K562 (cell line): ENCODE measurements around the gene DNASE2. TPM values are rescaled to one million over a fixed set of nuclear protein-coding genes. Genes with fewer than 3 reads are reported as not detected.
A peak's percentile ranks its signal among the peaks of the same experiment; 100 is the strongest.

Source experiments
- ATAC-seq: fragments of 200-7000 bp; cut with Tn5 transposase; 3 replicates; pipeline ENCODE4 v1.9.1; 2020; ENCODE audit warnings: moderate library complexity
- BruUV-seq: library from RNA; stranded (reverse); fragments of 400-500 nt; replicated peaks from 2 replicates; lab custom pipeline; 2021; lab: Mats Ljungman, UMichigan
- CTCF ChIA-PET: fragments of 300-600 bp; formaldehyde crosslinking; extraction: SDS; loops from one replicate; lab custom pipeline; 2021; ENCODE audit warnings: low intra/inter-chr PET ratio; lab: Yijun Ruan, JAX
- POLR2A ChIA-PET: fragments of 300-600, 350-650 bp; sonication (Branson Sonifier 250); formaldehyde crosslinking; extraction: SDS; loops from one replicate; lab custom pipeline; 2021; ENCODE audit warnings: antibody characterized with exemption, inconsistent platforms; lab: Yijun Ruan, JAX
- DNase-seq, 4 experiments: peaks; one replicate each; pipeline versions ENCODE4 v3.0.0 to v3.0.0-alpha.2; 2011 to 2018; ENCODE audit warnings: low spot score in 3 of 4, mixed read lengths in 3 of 4; ENCODE audit errors: extremely low read depth in 1 of 4
- FAIRE-seq: peaks from 2 replicates; lab custom pipeline; 2011; peaks lifted over from hg19 to GRCh38; lab: Jason Lieb, UNC
- H2AFZ ChIP-seq: 2 replicates; pipeline ENCODE4 v1.6.0; 2011; ENCODE audit warnings: low read depth, low read length, control low read depth, inconsistent platforms
- H3K27ac ChIP-seq: fragments of 200-600 bp; 3 replicates; pipeline ENCODE4 v1.8.0; 2011; ENCODE audit warnings: low read depth, mild to moderate bottlenecking, control low read depth, inconsistent platforms, low read length, moderate library complexity, mixed read lengths; ENCODE audit errors: extremely low read depth
- H3K27me3 ChIP-seq, 2 experiments: fragments of 300-600 bp in 1 of 2; 2 replicates in 1 of 2; 3 replicates in 1 of 2; pipeline versions ENCODE4 v1.6.0 to v1.8.0; 2011; ENCODE audit warnings: inconsistent platforms in 2 of 2, low read length in 2 of 2, mild to moderate bottlenecking in 1 of 2, mixed read lengths in 1 of 2, moderate library complexity in 1 of 2; ENCODE audit not compliant: control insufficient read depth in 2 of 2, insufficient read depth in 2 of 2
- H3K36me3 ChIP-seq: fragments of 300-600 bp; 3 replicates; pipeline ENCODE4 v1.8.0; 2011; ENCODE audit warnings: mild to moderate bottlenecking, low read length, inconsistent platforms; ENCODE audit not compliant: control insufficient read depth, insufficient read depth
- H3K4me1 ChIP-seq, 2 experiments: fragments of 200-600 bp in 1 of 2; replicated peaks in 1 of 2; 2 replicates in 1 of 2; 3 replicates in 1 of 2; pipeline versions ENCODE4 v1.5.1 to v1.8.0; 2011; ENCODE audit warnings: inconsistent platforms in 2 of 2, low read length in 2 of 2, mild to moderate bottlenecking in 1 of 2, mixed read lengths in 1 of 2, moderate library complexity in 1 of 2; ENCODE audit not compliant: control insufficient read depth in 2 of 2, insufficient read depth in 2 of 2
- H3K4me2 ChIP-seq: 2 replicates; pipeline ENCODE4 v1.6.1; 2011; ENCODE audit warnings: low read length, control low read depth, inconsistent platforms, mixed read lengths; ENCODE audit not compliant: insufficient read depth
- H3K4me3 ChIP-seq: fragments of 200-600 bp; sonication (generic), shearing (Covaris generic); 2 replicates; pipeline ENCODE4 v1.5.1; 2016; ENCODE audit warnings: control low read depth, inconsistent platforms
- H3K79me2 ChIP-seq: fragments of 200-600 bp; 3 replicates; pipeline ENCODE4 v1.8.0; 2011; ENCODE audit warnings: low read length, inconsistent platforms; ENCODE audit not compliant: control insufficient read depth, insufficient read depth
- H3K9ac ChIP-seq, 2 experiments: 2 replicates each; pipeline versions ENCODE4 v1.6.0 to v1.6.1; 2011; ENCODE audit warnings: low read depth in 2 of 2, low read length in 2 of 2, control low read depth in 1 of 2, inconsistent platforms in 1 of 2, mild to moderate bottlenecking in 1 of 2, mixed read lengths in 1 of 2; ENCODE audit not compliant: insufficient read depth in 1 of 2
- H3K9me1 ChIP-seq: one replicate; pipeline ENCODE4 v1.6.0; 2011; ENCODE audit warnings: inconsistent platforms, mild to moderate bottlenecking, low read length, moderate library complexity; ENCODE audit not compliant: control insufficient read depth, insufficient read depth
- H3K9me3 ChIP-seq: replicated peaks from 2 replicates; pipeline ENCODE4 v1.5.1; 2011; ENCODE audit warnings: low read depth, low read length, inconsistent platforms; ENCODE audit not compliant: control insufficient read depth, insufficient read depth
- H4K20me1 ChIP-seq: replicated peaks from 2 replicates; pipeline ENCODE4 v1.6.1; 2011; ENCODE audit warnings: low read length, inconsistent platforms, mixed read lengths; ENCODE audit not compliant: control insufficient read depth, insufficient read depth
- ID3 ChIP-seq, 2 experiments: fragments of 250-450 bp in 1 of 2; fragments of 450-650 bp in 1 of 2; sonication (Bioruptor Pico) in 1 of 2; IDR thresholded peaks; 2 replicates each; pipeline versions ENCODE4 v1.6.1 to v1.8.0; 2016 to 2021; ENCODE audit warnings: mild to moderate bottlenecking in 2 of 2, moderate library complexity in 2 of 2, missing compliant biosample characterization in 1 of 2, missing genetic modification characterization in 1 of 2
- RBFOX2 ChIP-seq: fragments of 200-400 bp; formaldehyde crosslinking; IDR thresholded peaks from 2 replicates; pipeline ENCODE4 v1.6.1; 2017; ENCODE audit warnings: low read depth, mild to moderate bottlenecking, low read length, moderate library complexity
- TGIF2 ChIP-seq: sonication (generic); formaldehyde crosslinking; IDR thresholded peaks from 2 replicates; pipeline ENCODE4 v1.8.1; 2022; ENCODE audit warnings: mild to moderate bottlenecking, missing genetic modification reagents, moderate library complexity
- ZBTB33 ChIP-seq: sonication (generic); formaldehyde crosslinking; IDR thresholded peaks from 2 replicates; pipeline ENCODE4 v1.8.1; 2023; ENCODE audit warnings: mild to moderate bottlenecking, missing genetic modification reagents
- whole genome bisulfite sequencing: fragments of 100-300 bp; shearing (Covaris generic); methylation state at CpG from one replicate; pipeline ENCODE4 v1.1.6; 2016; ENCODE audit warnings: low coverage, mixed read lengths; ENCODE audit not compliant: insufficient coverage; ENCODE audit errors: missing lambda C conversion rate; 5-methylcytosine and 5-hydroxymethylcytosine counted together
- in situ Hi-C: fragments of 300-500 bp; cut with MboI; formaldehyde crosslinking; loops from 4 replicates; pipeline ENCODE4 v1.15.0; 2018; ENCODE audit warnings: inconsistent platforms, mixed read lengths
- intact Hi-C: fragments of 100-400 bp; cut with micrococcal nuclease; formaldehyde crosslinking; loops from 2 replicates; pipeline ENCODE4 v1.14.2; 2022
- polyA plus RNA-seq, 8 experiments: library from polyadenylated mRNA; depleted of rRNA in 4 of 8; stranded (reverse) in 5 of 8; unstranded in 3 of 8; fragments of >200 nt; fragmentation: Nextera tagmentation in 2 of 8; fragmentation: Illumina TruSeq in 1 of 8; extraction: Ambion mirVana in 2 of 8; extraction: Trizol in 1 of 8; gene quantifications; 2 replicates each; pipeline versions ENCODE4 v1.2.1 to v1.2.3, GENCODE V29; 2011 to 2014; ENCODE audit warnings: inconsistent platforms in 1 of 8, missing spikeins in 1 of 8
- total RNA-seq, 7 experiments: library from RNA; depleted of rRNA in 6 of 7; stranded (reverse); fragments of >200 nt in 6 of 7; fragmentation: Illumina TruSeq in 2 of 7; extraction: Trizol in 2 of 7; gene quantifications; 2 replicates each; pipeline versions ENCODE4 v1.2.1 to v1.2.3, GENCODE V29; 2011 to 2021; ENCODE audit warnings: low replicate concordance in 1 of 7

The DNASE2 gene
- total and polyA plus RNA-seq, 9 of the 15 experiments (the other 6 are each of a cell fraction or from before 2014, with no cell fraction given), result 4.4 to 27.0 (median 20.2) TPM

GRCh38 chr19:12924621-12925310, 43.5 kb upstream of the DNASE2 start:
- no peaks in the 10 kb centered on the region for H4K20me1 ChIP-seq
- H3K36me3 ChIP-seq, result peaks cover 73% of the 10 kb centered on the region
- DNase-seq, result no peak
- POLR2A ChIA-PET, result interaction anchor here (0.9 to 1.3 kb wide), 2 partner anchors 12 to 37 kb away, joined by 3 to 4 read pairs; partner anchors contain the start of gene KLF1
- in situ Hi-C loops (no loop called here), intact Hi-C loops (no loop called here)
- FAIRE-seq, result no peak
- no peaks in the 10 kb centered on the region for H3K9me3 ChIP-seq
- CTCF ChIA-PET, result no interaction called here
- H3K4me1 ChIP-seq, result peaks cover 0 to 16% of the 10 kb centered on the region in 2 experiments; a peak in 2 of 5 replicates
- no peak for ATAC-seq
- H2AFZ ChIP-seq, result no peak overlapping the region
- TF ChIP-seq RBFOX2 (peak; percentile 58; the same call in 1 of the 2 replicates), ID3 (CRISPR knock-in tag; IDR thresholded peaks at IDR 0.05) (no peak), ID3 (tag; IDR thresholded peaks at IDR 0.05) (no peak), ZBTB33 (CRISPR knock-in tag) (peak; percentile 36; the same call in 1 of the 2 replicates), TGIF2 (CRISPR knock-in tag) (no peak)
- 96% methylated on average over 28 of the region's 29 CpGs for WGBS
- BruUV-seq, result no TSS peak
- H3K9ac ChIP-seq, result peak overlapping the region in 1 of 2 experiments; percentile 55; a peak in 1 of 4 replicates
- no peak overlapping the region for H3K4me2 ChIP-seq
- H3K4me3 ChIP-seq, result no peak overlapping the region
- H3K27ac ChIP-seq, result no peak overlapping the region
- no peaks in the 10 kb centered on the region for H3K9me1 ChIP-seq
- H3K27me3 ChIP-seq, result no peaks in the 10 kb centered on the region
- H3K79me2 ChIP-seq, result peaks cover 7% of the 10 kb centered on the region; the same call in 2 of the 3 replicates
